Thoracic aorta (tissue), 2 donors: ENCODE measurements around the gene FREM3. TPM values are rescaled to one million over a fixed set of nuclear protein-coding genes. Genes with fewer than 3 reads are reported as not detected.

ENCODE experiments used
- ATAC-seq: fragments of 150-250 bp; one replicate; pipeline ENCODE4 v1.8.0; 2017; ENCODE audit warnings: low read depth; ENCODE audit not compliant: insufficient number of reproducible peaks, low FRiP score
- DNase-seq: peaks from one replicate; pipeline ENCODE4 v3.0.0-alpha.2; 2020; ENCODE audit warnings: low spot score
- H3K27ac ChIP-seq, 2 donors: fragments of 200-600 bp; sonication (generic); 1 replicate in 1 of 2; 2 replicates in 1 of 2; pipeline ENCODE4 v1.5.1; 2016; ENCODE audit warnings: mild to moderate bottlenecking in 2 of 2, moderate library complexity in 2 of 2
- H3K27me3 ChIP-seq: fragments of 200-600 bp; sonication (generic); replicated peaks from 2 replicates; pipeline ENCODE4 v1.6.0; 2016; ENCODE audit warnings: mild to moderate bottlenecking; ENCODE audit not compliant: insufficient read depth
- H3K36me3 ChIP-seq: fragments of 200-600 bp; sonication (generic); one replicate; pipeline ENCODE4 v1.5.1; 2016
- H3K4me1 ChIP-seq, 2 donors: fragments of 200-600 bp; sonication (generic); 1 replicate in 1 of 2; 2 replicates in 1 of 2; pipeline versions ENCODE4 v1.5.1 to v1.6.0; 2016; ENCODE audit warnings: low read depth in 2 of 2, mild to moderate bottlenecking in 1 of 2; ENCODE audit not compliant: control insufficient read depth in 1 of 2
- H3K4me3 ChIP-seq: fragments of 200-600 bp; sonication (generic); 2 replicates; pipeline ENCODE4 v1.5.1; 2016; ENCODE audit warnings: mild to moderate bottlenecking
- H3K9me3 ChIP-seq: fragments of 200-600 bp; sonication (generic); 2 replicates; pipeline ENCODE4 v1.5.1; 2016
- total RNA-seq, 2 donors: library from RNA; depleted of rRNA; stranded (reverse); fragments of >200 nt; gene quantifications; one replicate each; pipeline versions ENCODE4 v1.1.0 to v1.2.3, GENCODE V29; 2016
- TF ChIP-seq, protein P1 (sequence below): fragments of 200-600 bp; sonication (generic); IDR thresholded peaks from one replicate; pipeline ENCODE4 v1.5.1; 2019; ENCODE audit warnings: antibody characterized with exemption

The FREM3 gene
- total RNA-seq, 2 donors from 2014 or later = 0.14 TPM

- Histone ChIP-seq H3K4me1 (peaks cover 7 to 19% of the 10 kb centered on the region in 2 donors), H3K36me3 (no peaks in the 10 kb centered on the region), H3K27me3 (no peaks in the 10 kb centered on the region), H3K4me3 (no peak overlapping the region), H3K27ac (no peak overlapping the region), H3K9me3 (no peaks in the 10 kb centered on the region)
- DNase-seq (no peak), ATAC-seq (no peak)
- TF ChIP-seq, protein P1, sequence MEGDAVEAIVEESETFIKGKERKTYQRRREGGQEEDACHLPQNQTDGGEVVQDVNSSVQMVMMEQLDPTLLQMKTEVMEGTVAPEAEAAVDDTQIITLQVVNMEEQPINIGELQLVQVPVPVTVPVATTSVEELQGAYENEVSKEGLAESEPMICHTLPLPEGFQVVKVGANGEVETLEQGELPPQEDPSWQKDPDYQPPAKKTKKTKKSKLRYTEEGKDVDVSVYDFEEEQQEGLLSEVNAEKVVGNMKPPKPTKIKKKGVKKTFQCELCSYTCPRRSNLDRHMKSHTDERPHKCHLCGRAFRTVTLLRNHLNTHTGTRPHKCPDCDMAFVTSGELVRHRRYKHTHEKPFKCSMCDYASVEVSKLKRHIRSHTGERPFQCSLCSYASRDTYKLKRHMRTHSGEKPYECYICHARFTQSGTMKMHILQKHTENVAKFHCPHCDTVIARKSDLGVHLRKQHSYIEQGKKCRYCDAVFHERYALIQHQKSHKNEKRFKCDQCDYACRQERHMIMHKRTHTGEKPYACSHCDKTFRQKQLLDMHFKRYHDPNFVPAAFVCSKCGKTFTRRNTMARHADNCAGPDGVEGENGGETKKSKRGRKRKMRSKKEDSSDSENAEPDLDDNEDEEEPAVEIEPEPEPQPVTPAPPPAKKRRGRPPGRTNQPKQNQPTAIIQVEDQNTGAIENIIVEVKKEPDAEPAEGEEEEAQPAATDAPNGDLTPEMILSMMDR = no peak
These were observed 59.1 kb downstream of the FREM3 start for GRCh38 chr4:143641361-143641760.

DNA sequence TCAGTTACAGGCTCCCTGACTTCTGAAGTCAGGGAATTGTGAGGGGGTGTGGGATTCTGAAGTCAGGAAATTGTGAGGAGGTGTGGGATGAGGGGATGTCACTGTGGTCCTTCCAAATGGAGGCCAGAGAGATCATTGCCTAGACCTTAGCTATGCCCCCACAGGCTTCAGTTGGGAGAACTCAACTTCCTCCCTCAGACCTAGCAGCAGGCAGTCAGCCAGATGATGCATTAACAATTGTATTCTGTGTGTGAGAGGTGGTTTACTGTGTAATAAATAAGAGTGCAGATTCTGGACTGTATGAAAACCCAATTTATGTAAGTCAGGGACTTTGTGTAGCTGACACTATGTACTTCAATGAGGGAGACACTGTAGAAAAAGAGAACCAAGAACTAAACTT, 65.7 kb downstream of the FREM3 start:
- Histone ChIP-seq H3K4me1 (no peaks in the 10 kb centered on the region), H3K9me3 (no peaks in the 10 kb centered on the region), H3K27ac (no peak overlapping the region), H3K4me3 (no peak overlapping the region), H3K27me3 (no peaks in the 10 kb centered on the region), H3K36me3 (no peaks in the 10 kb centered on the region)
- DNase-seq (no peak), ATAC-seq (no peak)
- TF ChIP-seq, protein P1 = no peak

GRCh38 chr4:143633833-143634232, 66.6 kb downstream of the FREM3 start:
- ATAC-seq = no peak
- Histone ChIP-seq H3K9me3 (no peaks in the 10 kb centered on the region), H3K4me3 (no peak overlapping the region), H3K27me3 (no peaks in the 10 kb centered on the region), H3K36me3 (no peaks in the 10 kb centered on the region), H3K4me1 (no peaks in the 10 kb centered on the region), H3K27ac (no peak overlapping the region)
- TF ChIP-seq, protein P1 = no peak
- no peak for DNase-seq

- Histone ChIP-seq H3K36me3 (no peaks in the 10 kb centered on the region), H3K9me3 (no peaks in the 10 kb centered on the region), H3K27me3 (no peaks in the 10 kb centered on the region), H3K27ac (peak overlapping the region; percentile 30 to 39), H3K4me1 (peaks cover 6 to 21% of the 10 kb centered on the region in 2 donors), H3K4me3 (no peak overlapping the region)
- TF ChIP-seq, protein P1 = no peak
- ATAC-seq (peak; percentile 82), DNase-seq (peak; percentile 21)
These were observed 74.2 kb downstream of the FREM3 start for GRCh38 chr4:143626134-143626911.

- TF ChIP-seq, protein P1 = no peak
- Histone ChIP-seq H3K4me3 (no peak overlapping the region), H3K27ac (peak overlapping the region; percentile 30 to 39), H3K36me3 (no peaks in the 10 kb centered on the region), H3K9me3 (no peaks in the 10 kb centered on the region), H3K4me1 (peaks cover 6 to 21% of the 10 kb centered on the region in 2 donors), H3K27me3 (no peaks in the 10 kb centered on the region)
- DNase-seq = no peak
- ATAC-seq = no peak
These were observed 74.8 kb downstream of the FREM3 start for GRCh38 chr4:143625632-143626031.
